HepG2 (cell line): ENCODE results near the gene MLX. TPM values are rescaled to one million over a fixed set of nuclear protein-coding genes. Genes with fewer than 3 reads are reported as not detected.

Experiments used
- CBX5 ChIP-seq: sonication (generic); formaldehyde crosslinking; IDR thresholded peaks from 2 replicates; pipeline ENCODE4 v1.4.0; 2020; ENCODE audit warnings: missing genetic modification reagents, borderline replicate concordance
- DPF2 ChIP-seq: sonication (generic); formaldehyde crosslinking; IDR thresholded peaks from 2 replicates; pipeline ENCODE4 v1.4.0; 2020; ENCODE audit warnings: mild to moderate bottlenecking, low read depth, missing genetic modification reagents, borderline replicate concordance
- ISL2 ChIP-seq: sonication (generic); formaldehyde crosslinking; IDR thresholded peaks from 2 replicates; pipeline ENCODE4 v1.5.0; 2020; ENCODE audit warnings: missing genetic modification reagents
- MLLT10 ChIP-seq: sonication (generic); formaldehyde crosslinking; IDR thresholded peaks from 2 replicates; pipeline ENCODE4 v1.4.0; 2020; ENCODE audit warnings: missing genetic modification reagents
- TBL1XR1 ChIP-seq: fragments of 150-350 bp; IDR thresholded peaks from 2 replicates; pipeline ENCODE4 v1.6.1; 2014; ENCODE audit warnings: borderline replicate concordance, low read length; ENCODE audit not compliant: partially characterized antibody
- ZFP82 ChIP-seq: sonication (generic); formaldehyde crosslinking; IDR thresholded peaks from 2 replicates; pipeline ENCODE4 v1.5.1; 2020; ENCODE audit warnings: mild to moderate bottlenecking, missing genetic modification reagents, borderline replicate concordance
- ZNF232 ChIP-seq: sonication (generic); formaldehyde crosslinking; IDR thresholded peaks from 2 replicates; pipeline ENCODE4 v1.4.0; 2020; ENCODE audit warnings: missing genetic modification reagents, borderline replicate concordance
- ZNF83 ChIP-seq: sonication (generic); formaldehyde crosslinking; IDR thresholded peaks from 2 replicates; pipeline ENCODE4 v1.4.0; 2020; ENCODE audit warnings: missing genetic modification reagents, mild to moderate bottlenecking, borderline replicate concordance
- ZNF883 ChIP-seq: sonication (generic); formaldehyde crosslinking; IDR thresholded peaks from 2 replicates; pipeline ENCODE4 v1.5.1; 2020; ENCODE audit warnings: mild to moderate bottlenecking, missing genetic modification reagents; ENCODE audit errors: not compliant biosample characterization
- polyA plus RNA-seq, 8 experiments: library from polyadenylated mRNA; depleted of rRNA in 3 of 8; stranded (reverse) in 7 of 8; unstranded in 1 of 8; fragments of >200 nt; fragmentation: Illumina TruSeq in 4 of 8; extraction: Trizol in 4 of 8; gene quantifications; 2 replicates each; pipeline versions ENCODE4 v1.2.1 to v1.2.3, GENCODE V29; 2011 to 2016; ENCODE audit warnings: low read depth in 4 of 8, missing spikeins in 1 of 8, mixed read lengths in 1 of 8; ENCODE audit not compliant: insufficient read depth in 1 of 8
- total RNA-seq, 5 experiments: library from RNA; depleted of rRNA; stranded (reverse); fragments of >200 nt; fragmentation: Illumina TruSeq; extraction: Trizol; gene quantifications; 2 replicates each; pipeline ENCODE4 v1.2.3, GENCODE V29; 2016; ENCODE audit warnings: low read depth in 1 of 5
- TF ChIP-seq, protein P1 (sequence below): sonication (generic); formaldehyde crosslinking; IDR thresholded peaks from 2 replicates; pipeline ENCODE4 v1.4.0; 2020; ENCODE audit warnings: missing genetic modification reagents
- TF ChIP-seq, protein P2 (sequence below): sonication (generic); formaldehyde crosslinking; IDR thresholded peaks from 2 replicates; pipeline ENCODE4 v1.4.0; 2020; ENCODE audit warnings: missing genetic modification reagents
- TF ChIP-seq, protein P3 (sequence below): sonication (generic); formaldehyde crosslinking; IDR thresholded peaks from 2 replicates; pipeline ENCODE4 v1.4.0; 2020; ENCODE audit warnings: mild to moderate bottlenecking, missing genetic modification reagents
- TF ChIP-seq, protein P4 (sequence below): sonication (generic); formaldehyde crosslinking; IDR thresholded peaks from 2 replicates; pipeline ENCODE4 v1.4.0; 2020; ENCODE audit warnings: missing genetic modification reagents
- TF ChIP-seq, protein P5 (sequence below): sonication (generic); formaldehyde crosslinking; IDR thresholded peaks from 2 replicates; pipeline ENCODE4 v1.4.0; 2020; ENCODE audit warnings: missing genetic modification reagents, borderline replicate concordance
- TF ChIP-seq, protein P6 (sequence below): sonication (generic); formaldehyde crosslinking; IDR thresholded peaks from 2 replicates; pipeline ENCODE4 v1.5.0; 2020; ENCODE audit warnings: missing genetic modification reagents
- TF ChIP-seq, protein P7 (sequence below): fragments of 450-650 bp; IDR thresholded peaks from 2 replicates; pipeline ENCODE4 v1.6.1; 2016

Gene MLX
- total and polyA plus RNA-seq, 2 of the 13 experiments (the other 11 are each of a cell fraction or from before 2014, with no cell fraction given): 38.9 to 74.4 TPM

DNA sequence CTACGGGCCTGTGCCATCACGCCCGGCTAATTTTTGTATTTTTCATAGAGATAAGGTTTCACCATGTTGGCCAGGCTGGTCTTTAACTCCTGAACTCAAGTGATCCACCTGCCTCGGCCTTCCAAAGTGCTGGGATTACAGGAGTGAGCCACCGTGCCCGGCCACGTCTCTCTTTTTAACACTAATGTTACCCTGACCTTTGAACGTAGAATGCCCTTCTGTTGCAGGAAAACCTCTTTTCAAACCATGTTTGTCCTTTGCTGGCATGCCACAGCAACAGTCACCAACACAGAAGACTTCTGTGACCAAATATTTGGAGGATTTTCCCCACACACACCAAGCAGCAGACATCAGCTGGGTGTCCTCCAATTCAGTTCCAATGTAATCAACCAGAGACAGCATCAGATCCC, 22.0 kb upstream of the MLX start (continued):
- no peak for TF ChIP-seq MLLT10 (CRISPR knock-in tag)
- TF ChIP-seq, protein P1, sequence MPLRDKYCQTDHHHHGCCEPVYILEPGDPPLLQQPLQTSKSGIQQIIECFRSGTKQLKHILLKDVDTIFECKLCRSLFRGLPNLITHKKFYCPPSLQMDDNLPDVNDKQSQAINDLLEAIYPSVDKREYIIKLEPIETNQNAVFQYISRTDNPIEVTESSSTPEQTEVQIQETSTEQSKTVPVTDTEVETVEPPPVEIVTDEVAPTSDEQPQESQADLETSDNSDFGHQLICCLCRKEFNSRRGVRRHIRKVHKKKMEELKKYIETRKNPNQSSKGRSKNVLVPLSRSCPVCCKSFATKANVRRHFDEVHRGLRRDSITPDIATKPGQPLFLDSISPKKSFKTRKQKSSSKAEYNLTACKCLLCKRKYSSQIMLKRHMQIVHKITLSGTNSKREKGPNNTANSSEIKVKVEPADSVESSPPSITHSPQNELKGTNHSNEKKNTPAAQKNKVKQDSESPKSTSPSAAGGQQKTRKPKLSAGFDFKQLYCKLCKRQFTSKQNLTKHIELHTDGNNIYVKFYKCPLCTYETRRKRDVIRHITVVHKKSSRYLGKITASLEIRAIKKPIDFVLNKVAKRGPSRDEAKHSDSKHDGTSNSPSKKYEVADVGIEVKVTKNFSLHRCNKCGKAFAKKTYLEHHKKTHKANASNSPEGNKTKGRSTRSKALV (CRISPR knock-in tag): no peak
- peak; percentile 52; the same call in 1 of the 2 replicates for TF ChIP-seq DPF2
- TF ChIP-seq, protein P2, sequence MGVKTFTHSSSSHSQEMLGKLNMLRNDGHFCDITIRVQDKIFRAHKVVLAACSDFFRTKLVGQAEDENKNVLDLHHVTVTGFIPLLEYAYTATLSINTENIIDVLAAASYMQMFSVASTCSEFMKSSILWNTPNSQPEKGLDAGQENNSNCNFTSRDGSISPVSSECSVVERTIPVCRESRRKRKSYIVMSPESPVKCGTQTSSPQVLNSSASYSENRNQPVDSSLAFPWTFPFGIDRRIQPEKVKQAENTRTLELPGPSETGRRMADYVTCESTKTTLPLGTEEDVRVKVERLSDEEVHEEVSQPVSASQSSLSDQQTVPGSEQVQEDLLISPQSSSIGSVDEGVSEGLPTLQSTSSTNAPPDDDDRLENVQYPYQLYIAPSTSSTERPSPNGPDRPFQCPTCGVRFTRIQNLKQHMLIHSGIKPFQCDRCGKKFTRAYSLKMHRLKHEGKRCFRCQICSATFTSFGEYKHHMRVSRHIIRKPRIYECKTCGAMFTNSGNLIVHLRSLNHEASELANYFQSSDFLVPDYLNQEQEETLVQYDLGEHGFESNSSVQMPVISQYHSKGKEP (CRISPR knock-in tag): 0 out of 2 replicates have a peak, but pooled peaks have one; percentile 28
- peak; percentile 19 for TF ChIP-seq TBL1XR1
- TF ChIP-seq, protein P3, sequence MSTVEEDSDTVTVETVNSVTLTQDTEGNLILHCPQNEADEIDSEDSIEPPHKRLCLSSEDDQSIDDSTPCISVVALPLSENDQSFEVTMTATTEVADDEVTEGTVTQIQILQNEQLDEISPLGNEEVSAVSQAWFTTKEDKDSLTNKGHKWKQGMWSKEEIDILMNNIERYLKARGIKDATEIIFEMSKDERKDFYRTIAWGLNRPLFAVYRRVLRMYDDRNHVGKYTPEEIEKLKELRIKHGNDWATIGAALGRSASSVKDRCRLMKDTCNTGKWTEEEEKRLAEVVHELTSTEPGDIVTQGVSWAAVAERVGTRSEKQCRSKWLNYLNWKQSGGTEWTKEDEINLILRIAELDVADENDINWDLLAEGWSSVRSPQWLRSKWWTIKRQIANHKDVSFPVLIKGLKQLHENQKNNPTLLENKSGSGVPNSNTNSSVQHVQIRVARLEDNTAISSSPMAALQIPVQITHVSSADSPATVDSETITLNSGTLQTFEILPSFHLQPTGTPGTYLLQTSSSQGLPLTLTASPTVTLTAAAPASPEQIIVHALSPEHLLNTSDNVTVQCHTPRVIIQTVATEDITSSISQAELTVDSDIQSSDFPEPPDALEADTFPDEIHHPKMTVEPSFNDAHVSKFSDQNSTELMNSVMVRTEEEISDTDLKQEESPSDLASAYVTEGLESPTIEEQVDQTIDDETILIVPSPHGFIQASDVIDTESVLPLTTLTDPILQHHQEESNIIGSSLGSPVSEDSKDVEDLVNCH (CRISPR knock-in tag): no peak
- TF ChIP-seq, protein P4, sequence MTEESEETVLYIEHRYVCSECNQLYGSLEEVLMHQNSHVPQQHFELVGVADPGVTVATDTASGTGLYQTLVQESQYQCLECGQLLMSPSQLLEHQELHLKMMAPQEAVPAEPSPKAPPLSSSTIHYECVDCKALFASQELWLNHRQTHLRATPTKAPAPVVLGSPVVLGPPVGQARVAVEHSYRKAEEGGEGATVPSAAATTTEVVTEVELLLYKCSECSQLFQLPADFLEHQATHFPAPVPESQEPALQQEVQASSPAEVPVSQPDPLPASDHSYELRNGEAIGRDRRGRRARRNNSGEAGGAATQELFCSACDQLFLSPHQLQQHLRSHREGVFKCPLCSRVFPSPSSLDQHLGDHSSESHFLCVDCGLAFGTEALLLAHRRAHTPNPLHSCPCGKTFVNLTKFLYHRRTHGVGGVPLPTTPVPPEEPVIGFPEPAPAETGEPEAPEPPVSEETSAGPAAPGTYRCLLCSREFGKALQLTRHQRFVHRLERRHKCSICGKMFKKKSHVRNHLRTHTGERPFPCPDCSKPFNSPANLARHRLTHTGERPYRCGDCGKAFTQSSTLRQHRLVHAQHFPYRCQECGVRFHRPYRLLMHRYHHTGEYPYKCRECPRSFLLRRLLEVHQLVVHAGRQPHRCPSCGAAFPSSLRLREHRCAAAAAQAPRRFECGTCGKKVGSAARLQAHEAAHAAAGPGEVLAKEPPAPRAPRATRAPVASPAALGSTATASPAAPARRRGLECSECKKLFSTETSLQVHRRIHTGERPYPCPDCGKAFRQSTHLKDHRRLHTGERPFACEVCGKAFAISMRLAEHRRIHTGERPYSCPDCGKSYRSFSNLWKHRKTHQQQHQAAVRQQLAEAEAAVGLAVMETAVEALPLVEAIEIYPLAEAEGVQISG (CRISPR knock-in tag): no peak
- TF ChIP-seq, protein P5, sequence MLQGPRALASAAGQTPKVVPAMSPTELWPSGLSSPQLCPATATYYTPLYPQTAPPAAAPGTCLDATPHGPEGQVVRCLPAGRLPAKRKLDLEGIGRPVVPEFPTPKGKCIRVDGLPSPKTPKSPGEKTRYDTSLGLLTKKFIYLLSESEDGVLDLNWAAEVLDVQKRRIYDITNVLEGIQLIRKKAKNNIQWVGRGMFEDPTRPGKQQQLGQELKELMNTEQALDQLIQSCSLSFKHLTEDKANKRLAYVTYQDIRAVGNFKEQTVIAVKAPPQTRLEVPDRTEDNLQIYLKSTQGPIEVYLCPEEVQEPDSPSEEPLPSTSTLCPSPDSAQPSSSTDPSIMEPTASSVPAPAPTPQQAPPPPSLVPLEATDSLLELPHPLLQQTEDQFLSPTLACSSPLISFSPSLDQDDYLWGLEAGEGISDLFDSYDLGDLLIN (CRISPR knock-in tag): 0 out of 2 replicates have a peak, but pooled peaks have one; percentile 6
- TF ChIP-seq ZNF232 (CRISPR knock-in tag): no peak
- TF ChIP-seq, protein P6, sequence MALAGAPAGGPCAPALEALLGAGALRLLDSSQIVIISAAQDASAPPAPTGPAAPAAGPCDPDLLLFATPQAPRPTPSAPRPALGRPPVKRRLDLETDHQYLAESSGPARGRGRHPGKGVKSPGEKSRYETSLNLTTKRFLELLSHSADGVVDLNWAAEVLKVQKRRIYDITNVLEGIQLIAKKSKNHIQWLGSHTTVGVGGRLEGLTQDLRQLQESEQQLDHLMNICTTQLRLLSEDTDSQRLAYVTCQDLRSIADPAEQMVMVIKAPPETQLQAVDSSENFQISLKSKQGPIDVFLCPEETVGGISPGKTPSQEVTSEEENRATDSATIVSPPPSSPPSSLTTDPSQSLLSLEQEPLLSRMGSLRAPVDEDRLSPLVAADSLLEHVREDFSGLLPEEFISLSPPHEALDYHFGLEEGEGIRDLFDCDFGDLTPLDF (CRISPR knock-in tag): no peak
- no peak for TF ChIP-seq ZFP82
- TF ChIP-seq ZNF83: no peak
- TF ChIP-seq, protein P7, sequence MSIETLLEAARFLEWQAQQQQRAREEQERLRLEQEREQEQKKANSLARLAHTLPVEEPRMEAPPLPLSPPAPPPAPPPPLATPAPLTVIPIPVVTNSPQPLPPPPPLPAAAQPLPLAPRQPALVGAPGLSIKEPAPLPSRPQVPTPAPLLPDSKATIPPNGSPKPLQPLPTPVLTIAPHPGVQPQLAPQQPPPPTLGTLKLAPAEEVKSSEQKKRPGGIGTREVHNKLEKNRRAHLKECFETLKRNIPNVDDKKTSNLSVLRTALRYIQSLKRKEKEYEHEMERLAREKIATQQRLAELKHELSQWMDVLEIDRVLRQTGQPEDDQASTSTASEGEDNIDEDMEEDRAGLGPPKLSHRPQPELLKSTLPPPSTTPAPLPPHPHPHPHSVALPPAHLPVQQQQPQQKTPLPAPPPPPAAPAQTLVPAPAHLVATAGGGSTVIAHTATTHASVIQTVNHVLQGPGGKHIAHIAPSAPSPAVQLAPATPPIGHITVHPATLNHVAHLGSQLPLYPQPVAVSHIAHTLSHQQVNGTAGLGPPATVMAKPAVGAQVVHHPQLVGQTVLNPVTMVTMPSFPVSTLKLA: no peak
- TF ChIP-seq ZNF883: no peak
- peak; percentile 50; the same call in 1 of the 2 replicates for TF ChIP-seq ISL2 (CRISPR knock-in tag)
- TF ChIP-seq CBX5 (CRISPR knock-in tag): peak; percentile 55
